PFSK-1 (cell line): ENCODE data around the gene EMC8.

Experiments
- FOXP2 ChIP-seq: optimal IDR thresholded peaks from 2 replicates; pipeline ENCODE3; 2011; ENCODE audit warnings: borderline replicate concordance, control low read depth, inconsistent platforms; ENCODE audit not compliant: insufficient read depth; ENCODE audit errors: extremely low read length, extremely low read depth
- POLR2AphosphoS5 ChIP-seq: IDR thresholded peaks from 2 replicates; pipeline ENCODE4 v1.6.1; 2012; ENCODE audit warnings: low read depth, mild to moderate bottlenecking, control low read depth, low read length, moderate library complexity
- REST ChIP-seq, 2 experiments: IDR thresholded peaks; 2 replicates each; pipeline versions ENCODE4 v1.6.1 to v1.8.0; 2011 to 2012; ENCODE audit warnings: low read depth in 2 of 2, low read length in 2 of 2, control low read depth in 1 of 2, inconsistent platforms in 1 of 2, mild to moderate bottlenecking in 1 of 2, moderate library complexity in 1 of 2; ENCODE audit not compliant: insufficient read depth in 1 of 2
- SIN3A ChIP-seq: IDR thresholded peaks from 2 replicates; pipeline ENCODE4 v1.6.1; 2012; ENCODE audit warnings: mild to moderate bottlenecking, low read length, moderate library complexity, borderline replicate concordance; ENCODE audit not compliant: insufficient read depth
- TAF1 ChIP-seq: IDR thresholded peaks from 2 replicates; pipeline ENCODE4 v1.6.1; 2012; ENCODE audit warnings: low read length, control low read depth, borderline replicate concordance; ENCODE audit not compliant: insufficient read depth

EMC8 gene

DNA sequence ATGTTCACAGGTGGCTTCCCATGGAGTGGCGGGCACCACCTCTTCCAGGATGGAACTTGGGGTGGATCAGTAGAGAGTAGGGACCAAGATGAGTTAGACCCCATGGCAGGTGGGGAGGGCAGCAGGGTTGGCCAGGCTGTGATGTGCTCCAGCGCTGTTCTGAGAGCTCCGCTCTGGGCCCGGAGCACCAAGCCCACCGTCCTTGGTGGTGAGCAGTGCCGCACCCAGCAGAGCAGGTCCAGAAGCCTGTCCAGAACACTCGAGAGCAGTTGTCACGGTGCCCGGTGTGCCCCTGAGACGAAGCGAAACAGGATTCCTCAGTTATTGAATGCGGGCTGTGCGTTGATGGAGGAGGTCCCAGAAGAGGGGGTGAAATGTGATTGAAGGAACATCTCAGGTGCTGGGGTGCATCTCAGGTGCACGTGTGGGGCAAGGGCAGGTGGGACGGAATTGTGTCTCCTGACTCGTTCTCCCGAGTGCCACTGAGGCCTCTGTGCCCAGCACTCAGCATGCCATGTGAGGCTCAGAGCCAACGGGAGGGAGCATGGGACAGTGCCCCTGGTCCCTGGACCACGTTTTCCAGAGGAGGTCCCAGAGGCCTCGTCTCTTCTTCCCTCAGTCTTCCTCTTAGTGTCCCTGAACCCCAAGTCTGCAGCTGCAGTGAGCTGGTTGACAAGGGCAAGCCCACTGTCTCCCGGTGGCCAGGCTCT lies 39.7 kb upstream of the EMC8 start:
- TF ChIP-seq REST (IDR thresholded peaks at IDR 0.05; ENCODE audit: insufficient read depth in 1 of 2, low read depth in 2 of 2, low read length in 2 of 2): no peak
- no peak for TF ChIP-seq SIN3A
- no peak for TF ChIP-seq FOXP2
- no peak for TF ChIP-seq TAF1
- TF ChIP-seq POLR2AphosphoS5: no peak

DNA sequence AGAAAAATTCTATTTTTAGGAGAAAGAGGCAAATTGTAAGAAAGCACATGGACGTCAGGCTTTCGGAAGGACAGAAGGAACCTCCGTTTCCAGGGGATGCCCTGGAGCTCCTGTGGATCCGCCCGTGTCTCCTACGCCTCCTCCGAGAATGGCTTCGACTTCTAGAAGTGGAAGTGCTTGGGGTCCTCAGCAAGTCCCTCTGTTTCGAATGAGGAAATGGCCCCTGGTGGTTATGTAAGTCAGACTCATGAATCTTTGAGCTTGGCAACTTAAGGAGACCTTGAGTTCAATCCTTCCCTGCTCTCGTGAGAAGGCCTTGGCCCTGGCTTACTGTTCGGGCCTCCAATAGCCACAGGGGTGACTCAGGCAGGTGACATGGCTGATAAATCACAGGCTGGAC lies 39.0 kb upstream of the EMC8 start:
- TF ChIP-seq FOXP2 (no peak), REST (IDR thresholded peaks at IDR 0.05; ENCODE audit: insufficient read depth in 1 of 2, low read depth in 2 of 2, low read length in 2 of 2) (no peak), POLR2AphosphoS5 (no peak), TAF1 (no peak), SIN3A (no peak)

GRCh38 chr16:85836706-85837582 lies 37.6 kb upstream of the EMC8 start:
- TF ChIP-seq SIN3A (no peak), POLR2AphosphoS5 (no peak), FOXP2 (no peak), TAF1 (no peak), REST (IDR thresholded peaks at IDR 0.05; ENCODE audit: insufficient read depth in 1 of 2, low read depth in 2 of 2, low read length in 2 of 2) (no peak)

DNA sequence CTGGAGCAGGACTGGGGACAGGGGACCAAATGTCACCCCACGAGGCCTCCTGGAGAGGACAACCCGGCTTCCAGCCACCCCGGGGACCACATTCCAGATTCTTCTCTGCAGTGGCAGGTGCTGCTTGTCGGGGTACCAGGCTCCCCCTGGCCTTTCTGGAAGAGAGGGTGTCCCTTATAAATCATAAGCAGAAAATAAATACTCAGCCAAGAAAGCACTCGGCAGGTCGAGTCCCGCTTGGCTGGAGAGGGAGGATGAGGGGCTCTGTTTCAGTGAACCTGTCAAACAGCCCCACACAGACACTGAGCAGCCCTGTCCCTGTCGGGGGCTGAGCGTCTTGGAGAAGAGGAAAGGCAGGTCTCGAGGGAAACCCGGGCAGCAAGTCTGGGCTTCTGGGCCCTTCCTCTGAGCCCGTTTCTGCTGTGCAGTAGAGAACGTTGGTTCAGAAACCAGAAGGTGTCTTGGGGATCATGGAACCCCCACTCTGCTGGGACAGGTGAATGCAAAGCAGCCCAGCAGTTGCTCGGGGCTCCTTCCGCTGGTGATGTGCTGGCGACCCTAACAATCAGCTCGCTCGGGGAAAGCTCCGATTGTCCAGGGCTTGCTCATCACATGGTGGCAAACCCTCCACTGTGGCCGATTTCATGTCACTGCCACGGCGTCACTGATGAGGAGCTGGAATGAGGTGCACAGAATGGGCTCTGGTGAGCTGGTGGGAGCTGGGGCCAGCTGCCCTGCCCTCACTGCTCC lies 36.8 kb upstream of the EMC8 start:
- TF ChIP-seq TAF1: no peak
- TF ChIP-seq SIN3A: no peak
- TF ChIP-seq REST (IDR thresholded peaks at IDR 0.05; ENCODE audit: insufficient read depth in 1 of 2, low read depth in 2 of 2, low read length in 2 of 2): no peak
- no peak for TF ChIP-seq POLR2AphosphoS5
- TF ChIP-seq FOXP2: no peak
